HepG2 (cell line): ENCODE measurements around the gene NEAT1. TPM values are rescaled to one million over a fixed set of nuclear protein-coding genes. Genes with fewer than 3 reads are reported as not detected.

Source experiments
- FOXK2 ChIP-seq: fragments of 450-650 bp; IDR thresholded peaks from 2 replicates; pipeline ENCODE4 v1.6.1; 2016
- HCFC1 ChIP-seq: fragments of 150-350 bp; IDR thresholded peaks from 2 replicates; pipeline ENCODE4 v1.6.1; 2014; ENCODE audit warnings: low read depth, low read length
- MATR3 ChIP-seq: sonication (generic); formaldehyde crosslinking; IDR thresholded peaks from 2 replicates; pipeline ENCODE4 v1.4.0; 2020; ENCODE audit warnings: missing genetic modification reagents
- MYPOP ChIP-seq: sonication (generic); formaldehyde crosslinking; IDR thresholded peaks from 2 replicates; pipeline ENCODE4 v1.8.1; 2023; ENCODE audit warnings: mild to moderate bottlenecking, moderate library complexity, missing genetic modification reagents
- RFXAP ChIP-seq: sonication (generic); formaldehyde crosslinking; IDR thresholded peaks from 2 replicates; pipeline ENCODE4 v1.4.0; 2020; ENCODE audit warnings: missing genetic modification reagents, borderline replicate concordance
- SALL2 ChIP-seq: sonication (generic); formaldehyde crosslinking; IDR thresholded peaks from 2 replicates; pipeline ENCODE4 v1.8.1; 2023; ENCODE audit warnings: mild to moderate bottlenecking, missing genetic modification reagents, inconsistent platforms
- SKIL ChIP-seq: sonication (generic); formaldehyde crosslinking; IDR thresholded peaks from 2 replicates; pipeline ENCODE4 v1.8.0; 2022; ENCODE audit warnings: missing genetic modification reagents, mild to moderate bottlenecking, moderate library complexity, borderline replicate concordance
- SMC3 ChIP-seq: IDR thresholded peaks from 2 replicates; pipeline ENCODE4 v1.6.1; 2011; ENCODE audit warnings: low read length, improper control_type of control experiment
- SRSF4 ChIP-seq: fragments of 200-400 bp; formaldehyde crosslinking; IDR thresholded peaks from one replicate; pipeline ENCODE4 v1.6.1; 2018; ENCODE audit warnings: mild to moderate bottlenecking, low read depth, low read length, moderate library complexity; ENCODE audit not compliant: poor library complexity, severe bottlenecking
- SUZ12 ChIP-seq: fragments of 150-350 bp; IDR thresholded peaks from 2 replicates; pipeline ENCODE4 v1.6.1; 2014; ENCODE audit warnings: low read depth, low read length
- TMF1 ChIP-seq: sonication (generic); formaldehyde crosslinking; IDR thresholded peaks from 2 replicates; pipeline ENCODE4 v1.8.1; 2022; ENCODE audit warnings: low read depth, missing genetic modification reagents
- ZNF101 ChIP-seq: sonication (generic); formaldehyde crosslinking; IDR thresholded peaks from 2 replicates; pipeline ENCODE4 v1.4.0; 2020; ENCODE audit warnings: mild to moderate bottlenecking, low read depth, missing genetic modification reagents, borderline replicate concordance
- ZNF180 ChIP-seq: sonication (generic); formaldehyde crosslinking; IDR thresholded peaks from 2 replicates; pipeline ENCODE4 v1.4.0; 2020; ENCODE audit warnings: low read depth, missing genetic modification reagents, borderline replicate concordance
- ZNF224 ChIP-seq: sonication (generic); formaldehyde crosslinking; IDR thresholded peaks from 2 replicates; pipeline ENCODE4 v1.5.0; 2020; ENCODE audit warnings: mild to moderate bottlenecking, missing genetic modification reagents
- ZNF274 ChIP-seq: sonication (generic); formaldehyde crosslinking; IDR thresholded peaks from 2 replicates; pipeline ENCODE4 v1.5.1; 2020; ENCODE audit warnings: mild to moderate bottlenecking, missing genetic modification reagents
- ZNF496 ChIP-seq: sonication (generic); formaldehyde crosslinking; IDR thresholded peaks from 2 replicates; pipeline ENCODE4 v1.8.1; 2023; ENCODE audit warnings: mild to moderate bottlenecking, moderate library complexity, missing genetic modification reagents; ENCODE audit not compliant: insufficient replicate concordance
- ZNF512 ChIP-seq: sonication (generic); formaldehyde crosslinking; IDR thresholded peaks from 2 replicates; pipeline ENCODE4 v1.4.0; 2020; ENCODE audit warnings: mild to moderate bottlenecking, missing genetic modification reagents
- ZNF615 ChIP-seq: sonication (generic); formaldehyde crosslinking; IDR thresholded peaks from 2 replicates; pipeline ENCODE4 v1.5.0; 2020; ENCODE audit warnings: mild to moderate bottlenecking, missing genetic modification reagents, borderline replicate concordance
- ZNF724P ChIP-seq: sonication (generic); formaldehyde crosslinking; IDR thresholded peaks from 2 replicates; pipeline ENCODE4 v1.8.0; 2022; ENCODE audit warnings: missing genetic modification reagents, borderline replicate concordance
- ZNF737 ChIP-seq: sonication (generic); formaldehyde crosslinking; IDR thresholded peaks from 2 replicates; pipeline ENCODE4 v1.5.0; 2020; ENCODE audit warnings: missing genetic modification reagents, mild to moderate bottlenecking, borderline replicate concordance
- ZNF746 ChIP-seq: sonication (generic); formaldehyde crosslinking; IDR thresholded peaks from 2 replicates; pipeline ENCODE4 v1.8.0; 2022; ENCODE audit warnings: mild to moderate bottlenecking, missing genetic modification reagents
- ZNF761 ChIP-seq: sonication (generic); formaldehyde crosslinking; conservative IDR thresholded peaks from 2 replicates; pipeline ENCODE4 v1.4.0; 2020; ENCODE audit warnings: mild to moderate bottlenecking, missing genetic modification reagents
- ZNF766 ChIP-seq: sonication (generic); formaldehyde crosslinking; IDR thresholded peaks from 2 replicates; pipeline ENCODE4 v1.5.0; 2020; ENCODE audit warnings: missing genetic modification reagents, borderline replicate concordance
- ZNF782 ChIP-seq: sonication (generic); formaldehyde crosslinking; IDR thresholded peaks from 2 replicates; pipeline ENCODE4 v1.4.0; 2020; ENCODE audit warnings: missing genetic modification reagents, mild to moderate bottlenecking, borderline replicate concordance
- ZNF878 ChIP-seq: sonication (generic); formaldehyde crosslinking; IDR thresholded peaks from 2 replicates; pipeline ENCODE4 v1.8.1; 2023; ENCODE audit warnings: mild to moderate bottlenecking, missing genetic modification reagents, moderate library complexity
- polyA plus RNA-seq, 8 experiments: library from polyadenylated mRNA; depleted of rRNA in 3 of 8; stranded (reverse) in 7 of 8; unstranded in 1 of 8; fragments of >200 nt; fragmentation: Illumina TruSeq in 4 of 8; extraction: Trizol in 4 of 8; gene quantifications; 2 replicates each; pipeline versions ENCODE4 v1.2.1 to v1.2.3, GENCODE V29; 2011 to 2016; ENCODE audit warnings: low read depth in 4 of 8, missing spikeins in 1 of 8, mixed read lengths in 1 of 8; ENCODE audit not compliant: insufficient read depth in 1 of 8
- total RNA-seq, 5 experiments: library from RNA; depleted of rRNA; stranded (reverse); fragments of >200 nt; fragmentation: Illumina TruSeq; extraction: Trizol; gene quantifications; 2 replicates each; pipeline ENCODE4 v1.2.3, GENCODE V29; 2016; ENCODE audit warnings: low read depth in 1 of 5

Gene NEAT1
- total and polyA plus RNA-seq, 2 of the 13 experiments (the other 11 are each of a cell fraction or from before 2014, with no cell fraction given) = 20.5 to 41.2 TPM

GRCh38 chr11:65422633-65423515 lies at the start of gene NEAT1 (continued):
- peak; percentile 96 for TF ChIP-seq ZNF615
- 0 out of 2 replicates have a peak, but pooled peaks have one; percentile 56 for TF ChIP-seq ZNF274 (CRISPR knock-in tag)
- peak; percentile 53; the same call in 1 of the 2 replicates for TF ChIP-seq ZNF724P (CRISPR knock-in tag)
- peak; percentile 43 for TF ChIP-seq SMC3
- no peak for TF ChIP-seq SUZ12
- peak; percentile 92 for TF ChIP-seq SALL2
- 0 out of 2 replicates have a peak, but pooled peaks have one; percentile 26 for TF ChIP-seq ZNF224 (CRISPR knock-in tag)
- 0 out of 2 replicates have a peak, but pooled peaks have one; percentile 10 for TF ChIP-seq ZNF761 (CRISPR knock-in tag)
- TF ChIP-seq MATR3 = no peak
- TF ChIP-seq MYPOP (CRISPR knock-in tag) = peak; percentile 82; the same call in 1 of the 2 replicates
- TF ChIP-seq TMF1 (CRISPR knock-in tag) = peak; percentile 53; the same call in 1 of the 2 replicates
- TF ChIP-seq ZNF737 (CRISPR knock-in tag) = peak; percentile 91; the same call in 1 of the 2 replicates
- peak; percentile 68 for TF ChIP-seq SKIL (CRISPR knock-in tag)
- no peak; the same call in 1 of the 2 replicates for TF ChIP-seq FOXK2
- no peak for TF ChIP-seq ZNF496
- TF ChIP-seq ZNF746 = peak; percentile 90
- peak; percentile 69 for TF ChIP-seq ZNF782 (CRISPR knock-in tag)
- TF ChIP-seq ZNF101 (CRISPR knock-in tag) = peak; percentile 46; the same call in 1 of the 2 replicates
- TF ChIP-seq HCFC1 = peak; percentile 51; the same call in 1 of the 2 replicates
- peak; percentile 81; the same call in 1 of the 2 replicates for TF ChIP-seq ZNF180 (CRISPR knock-in tag)
- 0 out of 2 replicates have a peak, but pooled peaks have one; percentile 51 for TF ChIP-seq RFXAP (CRISPR knock-in tag)
- peak; percentile 82 for TF ChIP-seq SRSF4
- TF ChIP-seq ZNF766 = peak; percentile 71; the same call in 1 of the 2 replicates
- 0 out of 2 replicates have a peak, but pooled peaks have one; percentile 23 for TF ChIP-seq ZNF512 (CRISPR knock-in tag)
- 0 out of 2 replicates have a peak, but pooled peaks have one; percentile 76 for TF ChIP-seq ZNF878 (CRISPR knock-in tag)
